H1 (cell line): ENCODE results near the gene CLDN12.

Source experiments
- CEBPB ChIP-seq: IDR thresholded peaks from 2 replicates; pipeline ENCODE4 v1.6.1; 2012; ENCODE audit warnings: low read depth, low read length
- EZH2 ChIP-seq: fragments of 200-600 bp; sonication (generic); IDR thresholded peaks from 2 replicates; pipeline ENCODE4 v1.7.1; 2012; ENCODE audit warnings: low read depth, mild to moderate bottlenecking, moderate library complexity, low read length, inconsistent platforms; ENCODE audit not compliant: severe bottlenecking
- GTF2F1 ChIP-seq: IDR thresholded peaks from 2 replicates; pipeline ENCODE4 v1.6.1; 2012; ENCODE audit warnings: low read depth, low read length, improper control_type of control experiment, borderline replicate concordance
- RBBP5 ChIP-seq: IDR thresholded peaks from 2 replicates; pipeline ENCODE4 v1.7.1; 2012; ENCODE audit warnings: low read depth, mild to moderate bottlenecking, inconsistent platforms, low read length, moderate library complexity, borderline replicate concordance
- TF ChIP-seq, protein P1 (sequence below), 3 experiments: IDR thresholded peaks; 1 replicate in 2 of 3; 2 replicates in 1 of 3; pipeline versions ENCODE4 v1.5.1 to v1.6.1; 2011; ENCODE audit warnings: low read length in 3 of 3, mild to moderate bottlenecking in 3 of 3, inconsistent platforms in 2 of 3, low read depth in 1 of 3, moderate library complexity in 1 of 3; ENCODE audit not compliant: insufficient read depth in 1 of 3; ENCODE audit errors: control extremely low read depth in 1 of 3

DNA sequence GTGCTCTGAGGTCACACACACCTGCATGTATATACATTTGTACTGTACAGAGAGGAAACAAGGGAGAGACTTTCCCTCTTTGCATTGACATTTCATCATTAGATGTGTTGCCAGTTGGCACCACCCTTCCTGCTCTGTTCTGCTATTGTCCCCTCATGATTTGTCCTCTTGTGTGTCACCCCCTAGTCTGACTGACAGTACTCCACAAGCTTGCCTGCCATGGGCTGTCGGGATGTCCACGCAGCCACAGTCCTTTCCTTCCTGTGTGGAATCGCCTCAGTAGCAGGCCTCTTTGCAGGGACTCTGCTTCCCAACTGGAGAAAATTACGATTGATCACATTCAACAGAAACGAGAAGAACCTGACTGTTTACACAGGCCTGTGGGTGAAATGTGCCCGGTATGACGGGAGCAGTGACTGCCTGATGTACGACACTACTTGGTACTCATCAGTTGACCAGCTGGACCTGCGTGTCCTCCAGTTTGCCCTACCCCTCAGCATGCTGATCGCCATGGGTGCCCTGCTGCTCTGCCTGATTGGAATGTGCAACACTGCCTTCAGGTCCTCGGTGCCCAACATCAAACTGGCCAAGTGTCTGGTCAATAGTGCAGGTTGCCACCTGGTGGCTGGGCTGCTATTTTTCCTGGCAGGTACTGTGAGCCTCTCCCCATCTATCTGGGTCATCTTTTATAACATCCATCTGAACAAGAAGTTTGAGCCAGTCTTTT lies 9.4 kb downstream of the CLDN12 start:
- TF ChIP-seq, protein P1, sequence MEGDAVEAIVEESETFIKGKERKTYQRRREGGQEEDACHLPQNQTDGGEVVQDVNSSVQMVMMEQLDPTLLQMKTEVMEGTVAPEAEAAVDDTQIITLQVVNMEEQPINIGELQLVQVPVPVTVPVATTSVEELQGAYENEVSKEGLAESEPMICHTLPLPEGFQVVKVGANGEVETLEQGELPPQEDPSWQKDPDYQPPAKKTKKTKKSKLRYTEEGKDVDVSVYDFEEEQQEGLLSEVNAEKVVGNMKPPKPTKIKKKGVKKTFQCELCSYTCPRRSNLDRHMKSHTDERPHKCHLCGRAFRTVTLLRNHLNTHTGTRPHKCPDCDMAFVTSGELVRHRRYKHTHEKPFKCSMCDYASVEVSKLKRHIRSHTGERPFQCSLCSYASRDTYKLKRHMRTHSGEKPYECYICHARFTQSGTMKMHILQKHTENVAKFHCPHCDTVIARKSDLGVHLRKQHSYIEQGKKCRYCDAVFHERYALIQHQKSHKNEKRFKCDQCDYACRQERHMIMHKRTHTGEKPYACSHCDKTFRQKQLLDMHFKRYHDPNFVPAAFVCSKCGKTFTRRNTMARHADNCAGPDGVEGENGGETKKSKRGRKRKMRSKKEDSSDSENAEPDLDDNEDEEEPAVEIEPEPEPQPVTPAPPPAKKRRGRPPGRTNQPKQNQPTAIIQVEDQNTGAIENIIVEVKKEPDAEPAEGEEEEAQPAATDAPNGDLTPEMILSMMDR (IDR thresholded peaks at IDR 0.05; ENCODE audit: control extremely low read depth in 1 of 3, insufficient read depth in 1 of 3, low read depth in 1 of 3, low read length in 3 of 3), result peak; percentile 57 to 79 (median 70)
- no peak for TF ChIP-seq CEBPB
- no peak for TF ChIP-seq RBBP5
- no peak for TF ChIP-seq EZH2
- no peak for TF ChIP-seq GTF2F1
